ENCODE measurements around the gene PDPK1.

Gene PDPK1

GRCh38 chr16:2537451-2538379 is at the start of gene PDPK1:
PDPK1 (plus strand) TSS chr16:2538021; CDS start chr16:2538113, 92 bp downstream.
- DNase-seq, result peak; percentile 96

- no peak for DNase-seq
These were observed 48.2 kb upstream of the PDPK1 start for GRCh38 chr16:2489581-2489980.

GRCh38 chr16:2490190-2491105 is 47.4 kb upstream of the PDPK1 start:
- DNase-seq, result no peak

- DNase-seq, result no peak
These were observed 45.5 kb upstream of the PDPK1 start for GRCh38 chr16:2492292-2492691.

- DNase-seq, result no peak
These were observed 44.2 kb upstream of the PDPK1 start for GRCh38 chr16:2493605-2494004.

GRCh38 chr16:2494616-2495015 is 43.2 kb upstream of the PDPK1 start:
- DNase-seq, result no peak

GRCh38 chr16:2495041-2495440 is 42.8 kb upstream of the PDPK1 start:
- no peak for DNase-seq

- no peak for DNase-seq
These were observed 41.4 kb upstream of the PDPK1 start for GRCh38 chr16:2496223-2497115.

- DNase-seq, result no peak
These were observed 40.6 kb upstream of the PDPK1 start for GRCh38 chr16:2497116-2497630.

GRCh38 chr16:2497695-2498484 is 39.9 kb upstream of the PDPK1 start:
- DNase-seq, result no peak

- DNase-seq, result no peak
These were observed 39.1 kb upstream of the PDPK1 start for GRCh38 chr16:2498531-2499253.

- DNase-seq, result no peak
These were observed 38.4 kb upstream of the PDPK1 start for GRCh38 chr16:2499454-2499853.

GRCh38 chr16:2499890-2500429 is 37.9 kb upstream of the PDPK1 start:
- no peak for DNase-seq

- DNase-seq, result no peak
These were observed 37.3 kb upstream of the PDPK1 start for GRCh38 chr16:2500430-2500917.

- peak; percentile 74 for DNase-seq
These were observed 36.7 kb upstream of the PDPK1 start for GRCh38 chr16:2500918-2501750.

GRCh38 chr16:2501946-2502895 is 35.6 kb upstream of the PDPK1 start:
- no peak for DNase-seq

GRCh38 chr16:2505695-2506094 is 32.1 kb upstream of the PDPK1 start:
- no peak for DNase-seq

- peak; percentile 66 for DNase-seq
These were observed 30.7 kb upstream of the PDPK1 start for GRCh38 chr16:2507052-2507659.

All from CD4-positive, alpha-beta T cell treated with Interferon gamma for 1 hour (primary cell).